Loucy (cell line): ENCODE results near the gene DSCAML1.

Experiments used
- H2AFZ ChIP-seq: fragments of 200-600 bp; sonication (generic); 2 replicates; pipeline ENCODE4 v1.6.0; 2016; ENCODE audit warnings: antibody characterized with exemption, mild to moderate bottlenecking, low read length, moderate library complexity
- H3F3A ChIP-seq: fragments of 200-600 bp; 2 replicates; pipeline ENCODE4 v1.6.0; 2016; ENCODE audit warnings: antibody characterized with exemption, low read depth, mild to moderate bottlenecking
- H3K27me3 ChIP-seq: fragments of 200-600 bp; sonication (generic); 2 replicates; pipeline ENCODE4 v1.6.1; 2014; ENCODE audit warnings: low read length, mild to moderate bottlenecking; ENCODE audit not compliant: insufficient read depth, poor library complexity, severe bottlenecking
- H3K36me3 ChIP-seq: fragments of 200-600 bp; sonication (generic); 2 replicates; pipeline ENCODE4 v1.6.1; 2016; ENCODE audit warnings: low read length; ENCODE audit not compliant: insufficient read depth
- H3K4me1 ChIP-seq: fragments of 200-600 bp; sonication (generic); 2 replicates; pipeline ENCODE4 v1.5.1; 2014; ENCODE audit warnings: low read length, mild to moderate bottlenecking; ENCODE audit not compliant: insufficient read depth, poor library complexity, severe bottlenecking
- H3K4me2 ChIP-seq: fragments of 200-600 bp; sonication (generic); 2 replicates; pipeline ENCODE4 v1.6.0; 2014; ENCODE audit warnings: antibody characterized with exemption, low read length, low read depth, mild to moderate bottlenecking; ENCODE audit not compliant: poor library complexity, severe bottlenecking
- H3K4me3 ChIP-seq: fragments of 200-600 bp; sonication (generic); 2 replicates; pipeline ENCODE4 v1.5.1; 2014; ENCODE audit warnings: low read length, mild to moderate bottlenecking, mixed read lengths; ENCODE audit not compliant: poor library complexity, severe bottlenecking
- H3K79me2 ChIP-seq: fragments of 200-600 bp; sonication (generic); 2 replicates; pipeline ENCODE4 v1.6.1; 2014; ENCODE audit warnings: low read length; ENCODE audit not compliant: insufficient read depth
- H3K9ac ChIP-seq: fragments of 200-600 bp; sonication (generic); 2 replicates; pipeline ENCODE4 v1.6.0; 2014; ENCODE audit warnings: mild to moderate bottlenecking, low read depth, low read length, moderate library complexity; ENCODE audit not compliant: poor library complexity, severe bottlenecking
- H3K9me2 ChIP-seq: fragments of 200-600 bp; sonication (generic); replicated peaks from 2 replicates; pipeline ENCODE4 v1.6.1; 2016; ENCODE audit warnings: low read depth, low read length, mixed read lengths
- H3K9me3 ChIP-seq: fragments of 200-600 bp; sonication (generic); 2 replicates; pipeline ENCODE4 v1.6.1; 2014; ENCODE audit warnings: mild to moderate bottlenecking, antibody characterized with exemption, low read length, low read depth; ENCODE audit not compliant: insufficient read depth
- H4K20me1 ChIP-seq: fragments of 200-600 bp; sonication (generic); 2 replicates; pipeline ENCODE4 v1.6.0; 2014; ENCODE audit warnings: antibody characterized with exemption, low read length, mild to moderate bottlenecking; ENCODE audit not compliant: insufficient read depth, poor library complexity, severe bottlenecking
- EZH2phosphoT487 ChIP-seq: fragments of 200-600 bp; IDR thresholded peaks from 2 replicates; pipeline ENCODE4 v1.6.1; 2018; ENCODE audit warnings: antibody characterized with exemption, mild to moderate bottlenecking, moderate library complexity, borderline replicate concordance
- TF ChIP-seq, protein P1 (sequence below): fragments of 200-600 bp; sonication (generic); conservative IDR thresholded peaks from 2 replicates; pipeline ENCODE4 v1.5.1; 2014; ENCODE audit warnings: mild to moderate bottlenecking, antibody characterized with exemption, low read length

Gene DSCAML1

DNA sequence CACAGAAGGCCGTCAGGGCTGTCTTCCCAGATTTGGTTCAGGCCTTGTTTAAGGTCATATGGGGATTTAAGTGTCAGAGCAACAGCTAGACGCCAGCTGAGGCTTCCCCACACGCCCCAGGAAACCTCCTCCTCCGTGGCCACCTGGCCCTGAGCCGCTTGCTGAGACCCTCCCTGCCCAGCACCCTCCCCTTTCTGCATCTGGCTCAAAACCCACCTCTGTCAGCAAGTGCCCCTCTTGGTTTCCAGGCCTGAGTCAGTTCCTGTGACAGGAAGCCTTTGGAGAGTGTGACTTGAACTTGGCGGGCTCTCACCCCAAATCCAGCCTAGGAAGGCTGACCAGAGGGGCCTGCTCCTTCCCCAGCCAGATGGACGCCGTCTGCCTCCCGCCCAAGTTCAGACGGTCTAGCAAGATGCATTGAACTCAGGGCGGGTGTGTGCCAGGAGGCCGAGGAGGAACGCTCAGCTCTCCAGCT lies 27.0 kb upstream of the DSCAML1 start:
- H3K9ac ChIP-seq, result peak overlapping the region; percentile 79
- H3K4me2 ChIP-seq, result peak overlapping the region; percentile 90
- no peaks in the 10 kb centered on the region for H4K20me1 ChIP-seq

DNA sequence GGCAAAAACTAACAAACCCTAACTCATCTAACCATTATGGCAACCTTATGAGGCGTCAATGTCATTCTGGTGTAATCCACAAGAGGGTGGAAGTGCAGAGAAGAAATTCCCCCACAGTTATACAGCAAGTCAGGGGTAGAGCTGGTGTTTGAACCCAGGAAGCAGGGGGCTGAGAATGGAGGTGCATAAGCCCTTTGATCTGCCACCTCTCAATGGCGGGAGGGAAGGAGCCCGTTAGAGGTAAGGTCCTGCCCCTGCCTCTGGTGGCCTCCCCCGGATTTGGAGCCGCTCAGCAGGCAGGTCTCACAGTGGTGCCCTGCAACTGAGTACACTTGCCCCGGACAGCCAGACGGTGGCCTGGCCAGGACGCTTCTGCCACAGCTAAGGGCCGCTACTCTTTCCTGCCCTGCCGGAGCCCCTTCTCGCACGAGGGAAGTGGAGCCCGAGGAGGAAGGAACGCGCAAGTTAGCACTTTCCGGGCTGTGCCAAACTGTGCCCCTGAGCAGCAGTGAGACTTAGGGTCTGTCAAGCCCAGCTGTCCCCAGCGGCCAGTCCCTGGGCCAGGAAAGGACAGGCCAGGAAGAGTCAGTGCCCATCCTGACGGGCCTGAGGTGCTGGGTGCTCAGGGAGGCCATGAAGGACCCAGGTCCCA lies 26.4 kb upstream of the DSCAML1 start:
- Histone ChIP-seq H3K36me3 (no peaks in the 10 kb centered on the region), H3K9me3 (no peaks in the 10 kb centered on the region), H3K9me2 (no peaks in the 10 kb centered on the region), H3F3A (peaks cover 8% of the 10 kb centered on the region; the same call in 1 of the 2 replicates), H3K4me2 (peak overlapping the region; percentile 90), H2AFZ (no peak overlapping the region), H3K4me1 (peaks cover 66% of the 10 kb centered on the region), H3K4me3 (peak overlapping the region; percentile 66), H3K27me3 (no peaks in the 10 kb centered on the region), H3K79me2 (peaks cover 39% of the 10 kb centered on the region), H3K9ac (peak overlapping the region; percentile 79), H4K20me1 (no peaks in the 10 kb centered on the region)
- TF ChIP-seq, protein P1, sequence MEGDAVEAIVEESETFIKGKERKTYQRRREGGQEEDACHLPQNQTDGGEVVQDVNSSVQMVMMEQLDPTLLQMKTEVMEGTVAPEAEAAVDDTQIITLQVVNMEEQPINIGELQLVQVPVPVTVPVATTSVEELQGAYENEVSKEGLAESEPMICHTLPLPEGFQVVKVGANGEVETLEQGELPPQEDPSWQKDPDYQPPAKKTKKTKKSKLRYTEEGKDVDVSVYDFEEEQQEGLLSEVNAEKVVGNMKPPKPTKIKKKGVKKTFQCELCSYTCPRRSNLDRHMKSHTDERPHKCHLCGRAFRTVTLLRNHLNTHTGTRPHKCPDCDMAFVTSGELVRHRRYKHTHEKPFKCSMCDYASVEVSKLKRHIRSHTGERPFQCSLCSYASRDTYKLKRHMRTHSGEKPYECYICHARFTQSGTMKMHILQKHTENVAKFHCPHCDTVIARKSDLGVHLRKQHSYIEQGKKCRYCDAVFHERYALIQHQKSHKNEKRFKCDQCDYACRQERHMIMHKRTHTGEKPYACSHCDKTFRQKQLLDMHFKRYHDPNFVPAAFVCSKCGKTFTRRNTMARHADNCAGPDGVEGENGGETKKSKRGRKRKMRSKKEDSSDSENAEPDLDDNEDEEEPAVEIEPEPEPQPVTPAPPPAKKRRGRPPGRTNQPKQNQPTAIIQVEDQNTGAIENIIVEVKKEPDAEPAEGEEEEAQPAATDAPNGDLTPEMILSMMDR, result peak; percentile 74
- no peak for TF ChIP-seq EZH2phosphoT487

More for the DNA sequence above, 27.0 kb upstream of the DSCAML1 start:
- no peaks in the 10 kb centered on the region for H3K9me2 ChIP-seq
- H3K4me1 ChIP-seq, result peaks cover 66% of the 10 kb centered on the region
- TF ChIP-seq EZH2phosphoT487, result no peak
- TF ChIP-seq, protein P1, result no peak
- H2AFZ ChIP-seq, result no peak overlapping the region
- H3F3A ChIP-seq, result peaks cover 8% of the 10 kb centered on the region; the same call in 1 of the 2 replicates
- no peaks in the 10 kb centered on the region for H3K9me3 ChIP-seq
- H3K4me3 ChIP-seq, result peak overlapping the region; percentile 66
- peaks cover 39% of the 10 kb centered on the region for H3K79me2 ChIP-seq
- H3K27me3 ChIP-seq, result no peaks in the 10 kb centered on the region
- H3K36me3 ChIP-seq, result no peaks in the 10 kb centered on the region

DNA sequence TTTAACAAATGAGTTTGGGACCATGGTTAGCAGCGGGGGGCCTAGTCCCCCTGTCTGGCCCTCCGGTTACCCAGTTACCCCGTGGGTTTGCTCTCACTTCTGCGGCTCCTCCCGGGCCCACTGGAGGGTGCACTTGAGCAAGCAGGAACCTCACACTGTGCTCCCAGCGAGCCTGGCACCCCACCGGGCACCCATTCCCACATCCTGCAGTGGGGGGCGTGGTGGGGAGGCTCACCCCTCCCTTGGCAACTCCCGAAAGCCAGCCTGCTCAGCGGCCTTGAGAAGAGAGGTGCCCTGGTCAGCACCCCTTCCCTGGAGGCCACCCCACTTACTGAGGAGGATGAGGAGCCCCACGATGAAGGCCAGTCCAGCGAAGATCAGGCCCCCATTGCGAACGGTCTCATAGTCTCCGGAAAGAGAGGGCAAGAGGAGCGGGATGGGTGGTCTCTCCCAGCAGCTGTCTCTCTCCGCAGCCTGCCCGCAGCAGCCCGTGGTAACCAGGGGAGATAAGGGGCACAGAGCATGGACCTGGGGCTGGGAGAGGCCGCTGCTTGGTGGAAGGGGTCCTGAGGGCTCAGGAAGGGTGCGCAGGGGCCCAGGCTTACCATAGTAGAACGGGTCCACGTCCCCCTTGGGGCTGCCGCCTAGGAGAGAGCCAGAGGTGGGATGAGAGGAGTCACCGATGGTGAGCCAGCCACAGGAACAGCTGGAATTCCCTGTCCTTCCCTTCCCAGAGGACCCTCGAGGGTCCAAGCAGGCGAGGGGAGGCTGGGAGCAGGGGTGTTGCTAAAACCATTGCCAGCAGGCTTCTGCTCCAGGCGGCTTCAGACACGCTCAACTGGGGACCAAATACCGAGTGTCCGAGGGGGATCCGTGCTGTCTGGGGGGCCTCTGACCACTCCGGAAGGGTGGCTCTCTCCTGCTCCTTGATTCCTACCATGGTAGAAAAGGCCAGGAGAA lies 25.3 kb upstream of the DSCAML1 start:
- peaks cover 8% of the 10 kb centered on the region; the same call in 1 of the 2 replicates for H3F3A ChIP-seq
- H3K79me2 ChIP-seq, result peaks cover 31% of the 10 kb centered on the region
- no peak overlapping the region for H2AFZ ChIP-seq
- H3K36me3 ChIP-seq, result no peaks in the 10 kb centered on the region
- H3K9me3 ChIP-seq, result no peaks in the 10 kb centered on the region
- H3K9me2 ChIP-seq, result no peaks in the 10 kb centered on the region
- H3K9ac ChIP-seq, result peak overlapping the region; percentile 79
- peaks cover 66% of the 10 kb centered on the region for H3K4me1 ChIP-seq
- peak overlapping the region; percentile 66 for H3K4me3 ChIP-seq
- no peaks in the 10 kb centered on the region for H4K20me1 ChIP-seq
- no peaks in the 10 kb centered on the region for H3K27me3 ChIP-seq
- peak overlapping the region; percentile 90 for H3K4me2 ChIP-seq
- TF ChIP-seq, protein P1, result peak; percentile 93
- no peak for TF ChIP-seq EZH2phosphoT487
